ENCODE measurements around the gene PTGER1. TPM values are rescaled to one million over a fixed set of nuclear protein-coding genes. Genes with fewer than 3 reads are reported as not detected.

Gene PTGER1
- total and polyA plus RNA-seq, 2 of the 4 experiments (the other 2 are of a cell fraction): 0.54 to 0.60 TPM

- Histone ChIP-seq H4K8ac (ENCODE audit: low read depth in 2 of 2, low read length in 2 of 2) (no peak overlapping the region), H3K4me2 (ENCODE audit: low read depth, low read length) (no peak overlapping the region), H4K20me1 (ENCODE audit: insufficient read depth, low read length) (no peaks in the 10 kb centered on the region; the same call in 1 of the 2 replicates), H2BK5ac (ENCODE audit: low read depth, low read length, poor library complexity, severe bottlenecking) (no peak overlapping the region), H3K18ac (ENCODE audit: low read depth, low read length) (no peak overlapping the region), H2BK20ac (ENCODE audit: low read depth, low read length) (no peak overlapping the region), H2AK5ac (ENCODE audit: low read depth, low read length) (no peak overlapping the region), H3K36me3 (ENCODE audit: control insufficient read depth, insufficient read depth, low read length) (peaks cover 39% of the 10 kb centered on the region), H2AK9ac (replicated peaks; ENCODE audit: low read depth, low read length, poor library complexity) (no peak overlapping the region), H3K4me1 (ENCODE audit: control insufficient read depth, insufficient read depth, low read length) (no peaks in the 10 kb centered on the region), H4K5ac (ENCODE audit: low read depth, low read length) (no peak overlapping the region), H3K56ac (ENCODE audit: extremely low read depth, insufficient read depth, low read length) (no peak overlapping the region), H4K91ac (ENCODE audit: insufficient read depth, low read depth, low read length) (no peak overlapping the region), H2AFZ (replicated peaks; ENCODE audit: low read length, poor library complexity) (no peak overlapping the region), H3K9ac (ENCODE audit: low read depth, low read length) (no peak overlapping the region), H3K9me3 (ENCODE audit: control insufficient read depth, insufficient read depth, low read length) (no peaks in the 10 kb centered on the region), H3K14ac (replicated peaks; ENCODE audit: low read depth, low read length) (no peak overlapping the region), H3K79me1 (ENCODE audit: low read depth in 1 of 2, low read length in 2 of 2) (no peaks in the 10 kb centered on the region), H2BK15ac (ENCODE audit: low read depth, low read length) (no peak overlapping the region), H3K27me3 (ENCODE audit: control insufficient read depth, insufficient read depth, low read length) (no peaks in the 10 kb centered on the region), H3K27ac (ENCODE audit: insufficient read depth, low read length) (no peak overlapping the region), H3K4ac (ENCODE audit: low read depth, low read length) (no peak overlapping the region), H3K23ac (ENCODE audit: low read depth, low read length) (no peak overlapping the region), H3K4me3 (ENCODE audit: insufficient read depth, low read depth, low read length) (no peak overlapping the region), H2BK120ac (ENCODE audit: low read depth, low read length) (no peak overlapping the region), H3K9me1 (ENCODE audit: insufficient read depth, low read length) (no peaks in the 10 kb centered on the region; the same call in 1 of the 2 replicates)
- DNase-seq: no peak
- TF ChIP-seq BHLHE40 (IDR thresholded peaks at IDR 0.05; ENCODE audit: low read depth, low read length) (no peak), RCOR1 (IDR thresholded peaks at IDR 0.05; ENCODE audit: insufficient replicate concordance, low read length) (no peak), ELK1 (IDR thresholded peaks at IDR 0.05; ENCODE audit: borderline replicate concordance, low read depth, low read length) (no peak), SMC3 (IDR thresholded peaks at IDR 0.05; ENCODE audit: low read depth, low read length) (no peak), RFX5 (IDR thresholded peaks at IDR 0.05; ENCODE audit: low read depth, low read length) (no peak), FOS (IDR thresholded peaks at IDR 0.05; ENCODE audit: low read depth, low read length) (no peak), USF2 (IDR thresholded peaks at IDR 0.05; ENCODE audit: low read depth, low read length) (no peak), CTCF (conservative IDR thresholded peaks at IDR 0.05; ENCODE audit: low read depth, low read length) (no peak), MXI1 (IDR thresholded peaks at IDR 0.05; ENCODE audit: borderline replicate concordance, low read depth, low read length) (no peak), RAD21 (IDR thresholded peaks at IDR 0.05; ENCODE audit: low read length) (no peak), CHD1 (IDR thresholded peaks at IDR 0.05; ENCODE audit: low read depth, low read length) (no peak), MAFK (IDR thresholded peaks at IDR 0.05; ENCODE audit: low read depth, low read length) (no peak), POLR2A (IDR thresholded peaks at IDR 0.05; ENCODE audit: low read depth, low read length) (no peak), CEBPB (IDR thresholded peaks at IDR 0.05; ENCODE audit: low read depth, low read length) (no peak), MAZ (IDR thresholded peaks at IDR 0.05; ENCODE audit: borderline replicate concordance, low read depth, low read length) (no peak), NFE2L2 (IDR thresholded peaks at IDR 0.05; ENCODE audit: low read depth, low read length) (no peak)
- in situ Hi-C loops (cut with MboI; ENCODE audit: low sequenced_read_pairs) (no loop called here), dilution Hi-C loops (cut with HindIII; ENCODE audit: low sequenced_read_pairs, unreplicated experiment) (no loop called here), intact Hi-C loops (cut with micrococcal nuclease) (no loop called here)
- POLR2A ChIA-PET (ENCODE audit: unreplicated experiment): no interaction called here
- BruUV-seq (replicated peaks): no TSS peak
- ATAC-seq (ENCODE audit: low read depth): no peak
- WGBS, 2 experiments (ENCODE audit: extremely low coverage in 2 of 2, insufficient read length in 1 of 2): 100% methylated on average over 1 to 2 of the region's 2 CpGs
- CTCF ChIA-PET: no interaction called here
These were observed 14.2 kb downstream of the PTGER1 start for GRCh38 chr19:14460935-14461334.
